KMS-11 (cell line): ENCODE measurements around the gene ADAMTS17.

Experiments
- H2AFZ ChIP-seq: fragments of 200-600 bp; sonication (generic); 2 replicates; pipeline ENCODE4 v1.6.1; 2016; ENCODE audit warnings: antibody characterized with exemption, mixed run types, low read depth
- H3K27ac ChIP-seq: fragments of 200-600 bp; sonication (generic); 2 replicates; pipeline ENCODE4 v1.6.1; 2016; ENCODE audit warnings: mild to moderate bottlenecking, mixed run types
- H3K27me3 ChIP-seq: fragments of 200-600 bp; sonication (generic); 2 replicates; pipeline ENCODE4 v1.6.1; 2017; ENCODE audit warnings: mild to moderate bottlenecking, low read depth, mixed run types, moderate library complexity; ENCODE audit not compliant: insufficient read depth
- H3K36me3 ChIP-seq: fragments of 200-600 bp; sonication (generic); 2 replicates; pipeline ENCODE4 v1.6.1; 2017; ENCODE audit warnings: mild to moderate bottlenecking, mixed run types; ENCODE audit not compliant: insufficient read depth
- H3K4me1 ChIP-seq: fragments of 200-600 bp; sonication (generic); 2 replicates; pipeline ENCODE4 v1.6.1; 2016; ENCODE audit warnings: mild to moderate bottlenecking, low read depth, mixed run types; ENCODE audit not compliant: poor library complexity, severe bottlenecking
- H3K4me2 ChIP-seq: fragments of 200-600 bp; sonication (generic); 2 replicates; pipeline ENCODE4 v1.7.0; 2016; ENCODE audit warnings: mild to moderate bottlenecking, mixed run types
- H3K4me3 ChIP-seq: fragments of 200-600 bp; sonication (generic); IDR thresholded peaks from 2 replicates; pipeline ENCODE4 v1.6.1; 2017; ENCODE audit warnings: low read depth, low read length, mixed read lengths; ENCODE audit not compliant: insufficient read depth
- H3K79me2 ChIP-seq: fragments of 200-600 bp; sonication (generic); 2 replicates; pipeline ENCODE4 v1.6.1; 2016; ENCODE audit warnings: low read depth, mixed run types; ENCODE audit not compliant: insufficient read depth
- H3K9ac ChIP-seq: fragments of 200-600 bp; sonication (generic); 2 replicates; pipeline ENCODE4 v1.6.1; 2016; ENCODE audit warnings: mild to moderate bottlenecking, mixed run types
- H4K20me1 ChIP-seq: fragments of 200-600 bp; sonication (generic); 2 replicates; pipeline ENCODE4 v1.6.1; 2016; ENCODE audit warnings: mild to moderate bottlenecking, mixed run types; ENCODE audit not compliant: insufficient read depth
- TF ChIP-seq, protein P1 (sequence below): fragments of 200-600 bp; sonication (generic); conservative IDR thresholded peaks from 2 replicates; pipeline ENCODE4 v1.6.1; 2017; ENCODE audit warnings: low read depth, mild to moderate bottlenecking, antibody characterized with exemption, low read length, moderate library complexity, mixed read lengths

ADAMTS17 gene

GRCh38 chr15:99999282-100000070 lies 342.3 kb downstream of the ADAMTS17 start:
- Histone ChIP-seq H4K20me1 (no peaks in the 10 kb centered on the region), H3K4me3 (no peak overlapping the region), H2AFZ (no peak overlapping the region), H3K9ac (no peak overlapping the region), H3K4me2 (no peak overlapping the region), H3K36me3 (no peaks in the 10 kb centered on the region), H3K4me1 (no peaks in the 10 kb centered on the region), H3K79me2 (no peaks in the 10 kb centered on the region), H3K27me3 (no peaks in the 10 kb centered on the region), H3K27ac (no peak overlapping the region)
- TF ChIP-seq, protein P1, sequence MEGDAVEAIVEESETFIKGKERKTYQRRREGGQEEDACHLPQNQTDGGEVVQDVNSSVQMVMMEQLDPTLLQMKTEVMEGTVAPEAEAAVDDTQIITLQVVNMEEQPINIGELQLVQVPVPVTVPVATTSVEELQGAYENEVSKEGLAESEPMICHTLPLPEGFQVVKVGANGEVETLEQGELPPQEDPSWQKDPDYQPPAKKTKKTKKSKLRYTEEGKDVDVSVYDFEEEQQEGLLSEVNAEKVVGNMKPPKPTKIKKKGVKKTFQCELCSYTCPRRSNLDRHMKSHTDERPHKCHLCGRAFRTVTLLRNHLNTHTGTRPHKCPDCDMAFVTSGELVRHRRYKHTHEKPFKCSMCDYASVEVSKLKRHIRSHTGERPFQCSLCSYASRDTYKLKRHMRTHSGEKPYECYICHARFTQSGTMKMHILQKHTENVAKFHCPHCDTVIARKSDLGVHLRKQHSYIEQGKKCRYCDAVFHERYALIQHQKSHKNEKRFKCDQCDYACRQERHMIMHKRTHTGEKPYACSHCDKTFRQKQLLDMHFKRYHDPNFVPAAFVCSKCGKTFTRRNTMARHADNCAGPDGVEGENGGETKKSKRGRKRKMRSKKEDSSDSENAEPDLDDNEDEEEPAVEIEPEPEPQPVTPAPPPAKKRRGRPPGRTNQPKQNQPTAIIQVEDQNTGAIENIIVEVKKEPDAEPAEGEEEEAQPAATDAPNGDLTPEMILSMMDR = no peak

DNA sequence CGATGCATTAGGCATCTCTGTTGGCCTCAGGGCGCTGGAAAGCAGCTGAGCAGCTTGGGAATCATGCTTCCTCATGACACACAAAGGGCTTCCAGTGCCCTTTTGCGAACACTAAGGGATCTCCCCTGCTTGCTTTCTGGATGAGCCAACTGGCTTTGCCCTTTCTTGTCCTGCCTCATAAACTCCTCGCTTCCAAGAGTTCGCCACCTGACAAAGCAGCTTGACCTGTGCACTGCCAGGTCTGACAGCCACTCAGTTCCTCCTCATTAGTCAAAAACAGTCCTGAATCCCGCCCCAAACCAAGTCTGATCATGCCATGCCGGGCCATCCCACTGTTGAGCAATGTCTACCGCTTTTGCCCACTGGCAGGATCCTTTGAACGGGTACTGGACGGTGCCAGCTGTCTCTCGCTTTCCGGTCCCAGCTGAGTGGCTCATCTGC lies 343.1 kb downstream of the ADAMTS17 start:
- H3K27ac ChIP-seq = no peak overlapping the region
- TF ChIP-seq, protein P1 = no peak

DNA sequence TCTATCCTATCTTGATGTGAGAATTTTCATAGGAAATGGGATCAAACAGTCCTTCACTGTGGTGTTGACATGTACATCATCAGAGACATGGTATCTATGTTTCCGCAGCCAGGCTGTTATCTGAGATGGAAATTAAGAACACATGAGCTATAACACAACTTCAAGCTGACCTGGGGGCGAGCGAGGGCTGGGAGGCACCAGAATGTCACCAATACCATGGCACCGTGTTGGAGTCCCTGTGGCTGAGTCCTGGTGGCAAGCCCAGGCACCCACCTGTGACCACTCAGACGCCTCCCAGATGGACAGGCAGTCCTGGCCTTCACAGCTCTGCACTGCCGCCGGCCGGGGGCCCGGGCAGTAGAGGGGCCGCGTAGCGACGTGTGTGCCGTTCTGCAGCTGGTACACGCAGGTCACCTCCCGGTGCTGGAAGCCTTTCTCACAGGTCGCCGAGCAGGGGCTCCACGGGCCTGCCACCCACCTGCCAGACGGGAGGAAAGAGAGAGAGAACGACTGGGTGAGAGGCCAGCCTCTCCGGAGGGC lies 344.6 kb downstream of the ADAMTS17 start:
- Histone ChIP-seq H3K4me1 (no peaks in the 10 kb centered on the region), H3K4me3 (no peak overlapping the region), H3K79me2 (no peaks in the 10 kb centered on the region), H3K9ac (no peak overlapping the region), H3K4me2 (no peak overlapping the region), H3K36me3 (no peaks in the 10 kb centered on the region), H3K27me3 (no peaks in the 10 kb centered on the region), H2AFZ (no peak overlapping the region), H4K20me1 (no peaks in the 10 kb centered on the region), H3K27ac (no peak overlapping the region)
- TF ChIP-seq, protein P1 = no peak

More for the DNA sequence above, 343.1 kb downstream of the ADAMTS17 start:
- Histone ChIP-seq H3K9ac (no peak overlapping the region), H3K27me3 (no peaks in the 10 kb centered on the region), H3K4me3 (no peak overlapping the region), H3K4me1 (no peaks in the 10 kb centered on the region), H3K79me2 (no peaks in the 10 kb centered on the region), H2AFZ (no peak overlapping the region), H3K36me3 (no peaks in the 10 kb centered on the region), H3K4me2 (no peak overlapping the region), H4K20me1 (no peaks in the 10 kb centered on the region)

DNA sequence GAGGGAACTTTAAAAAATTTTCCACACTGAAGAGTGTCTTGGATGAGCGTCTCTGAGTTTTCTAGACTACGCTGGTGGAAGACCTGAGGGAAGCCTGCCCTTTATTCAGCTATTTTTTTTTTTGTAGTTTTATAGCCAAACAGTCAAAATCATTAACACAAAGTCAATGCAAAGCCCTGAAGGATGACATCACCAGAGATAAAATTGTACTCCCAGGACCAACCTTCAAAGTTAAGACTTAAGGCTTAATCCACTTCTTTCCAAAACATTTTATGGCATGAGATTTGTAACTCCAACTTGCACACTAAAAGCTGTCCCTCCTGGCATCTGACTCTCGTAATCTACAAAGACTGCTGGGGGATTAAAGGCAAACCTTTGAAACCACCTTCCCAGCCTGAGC lies 345.1 kb downstream of the ADAMTS17 start:
- Histone ChIP-seq H3K27me3 (no peaks in the 10 kb centered on the region), H3K4me2 (no peak overlapping the region), H4K20me1 (no peaks in the 10 kb centered on the region), H3K36me3 (no peaks in the 10 kb centered on the region), H3K9ac (no peak overlapping the region), H3K4me3 (no peak overlapping the region), H2AFZ (no peak overlapping the region), H3K79me2 (no peaks in the 10 kb centered on the region), H3K4me1 (no peaks in the 10 kb centered on the region), H3K27ac (no peak overlapping the region)
- TF ChIP-seq, protein P1 = no peak
